WTC11 (cell line): ENCODE data around the gene STAT1.

ENCODE experiments used
- CBFB ChIP-seq: sonication (generic); formaldehyde crosslinking; IDR thresholded peaks from 2 replicates; pipeline ENCODE4 v1.8.1; 2022; ENCODE audit warnings: mild to moderate bottlenecking, low read depth, missing genetic modification reagents
- CREB1 ChIP-seq: sonication (generic); formaldehyde crosslinking; IDR thresholded peaks from 2 replicates; pipeline ENCODE4 v1.8.0; 2023; ENCODE audit warnings: mild to moderate bottlenecking, missing genetic modification reagents
- GABPB1 ChIP-seq: sonication (generic); formaldehyde crosslinking; IDR thresholded peaks from 2 replicates; pipeline ENCODE4 v1.8.1; 2023; ENCODE audit warnings: mild to moderate bottlenecking, missing genetic modification reagents
- JUN ChIP-seq: sonication (generic); formaldehyde crosslinking; IDR thresholded peaks from 2 replicates; pipeline ENCODE4 v1.8.0; 2023; ENCODE audit warnings: mild to moderate bottlenecking, missing genetic modification reagents
- MYBL2 ChIP-seq: sonication (generic); formaldehyde crosslinking; IDR thresholded peaks from 2 replicates; pipeline ENCODE4 v1.8.1; 2023; ENCODE audit warnings: mild to moderate bottlenecking, moderate library complexity, missing genetic modification reagents
- NR2C2 ChIP-seq: sonication (generic); formaldehyde crosslinking; IDR thresholded peaks from 2 replicates; pipeline ENCODE4 v1.8.0; 2022; ENCODE audit warnings: mild to moderate bottlenecking, missing genetic modification reagents
- RELA ChIP-seq: sonication (generic); formaldehyde crosslinking; IDR thresholded peaks from 2 replicates; pipeline ENCODE4 v1.8.1; 2022; ENCODE audit warnings: missing genetic modification reagents, mild to moderate bottlenecking, borderline replicate concordance
- SP1 ChIP-seq: sonication (generic); formaldehyde crosslinking; conservative IDR thresholded peaks from 2 replicates; pipeline ENCODE4 v1.8.1; 2022; ENCODE audit warnings: missing genetic modification reagents
- ZNF121 ChIP-seq: sonication (generic); formaldehyde crosslinking; IDR thresholded peaks from 2 replicates; pipeline ENCODE4 v1.8.0; 2023; ENCODE audit warnings: missing genetic modification reagents
- TF ChIP-seq, protein P1 (sequence below): fragments of 200-600 bp; IDR thresholded peaks from 2 replicates; pipeline ENCODE4 v1.8.0; 2022; ENCODE audit warnings: antibody characterized with exemption
- TF ChIP-seq, protein P2 (sequence below): sonication (generic); formaldehyde crosslinking; IDR thresholded peaks from 2 replicates; pipeline ENCODE4 v1.8.1; 2022; ENCODE audit warnings: low read depth, missing genetic modification reagents, borderline replicate concordance
- TF ChIP-seq, protein P3 (sequence below): fragments of 250-450 bp; sonication (Bioruptor Pico); IDR thresholded peaks from 2 replicates; pipeline ENCODE4 v1.9.0; 2021; ENCODE audit warnings: moderate library complexity, mild to moderate bottlenecking, inconsistent platforms, borderline replicate concordance

DNA sequence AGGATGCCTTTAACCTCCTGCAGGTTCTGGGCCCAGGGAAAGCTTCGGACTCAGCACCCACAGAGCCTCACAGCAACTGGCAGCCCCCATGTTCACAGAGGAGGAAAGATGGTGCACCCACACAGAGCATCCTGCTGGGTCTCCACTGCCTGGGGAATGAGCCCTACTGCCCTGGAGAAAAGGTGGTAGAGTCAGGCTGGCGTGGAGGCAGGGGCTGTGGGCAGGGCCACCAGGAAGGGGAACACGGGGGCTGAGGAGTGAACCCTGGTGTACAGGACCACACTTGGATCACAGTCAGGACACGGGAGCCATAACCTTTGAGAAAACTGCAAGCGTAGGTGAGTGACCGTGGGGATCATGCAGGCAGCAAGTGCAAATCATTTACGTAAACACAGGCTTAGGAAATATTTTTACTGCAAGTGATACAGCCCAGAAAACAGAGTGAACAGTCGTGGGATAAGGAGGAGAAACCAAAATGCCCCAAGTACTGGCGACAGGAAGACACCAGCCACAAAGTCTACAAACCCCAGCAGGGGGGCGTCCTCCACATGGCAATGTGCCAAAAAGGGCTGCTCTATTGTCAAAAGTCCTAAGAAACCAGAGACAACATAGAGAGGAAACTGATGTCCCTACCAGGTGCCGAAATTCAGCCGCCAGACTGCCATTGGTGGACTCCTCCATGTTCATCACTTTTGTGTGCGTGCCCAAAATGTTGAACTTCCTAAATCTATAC lies 27.6 kb downstream of the STAT1 start:
- TF ChIP-seq SP1, result no peak
- TF ChIP-seq, protein P1, sequence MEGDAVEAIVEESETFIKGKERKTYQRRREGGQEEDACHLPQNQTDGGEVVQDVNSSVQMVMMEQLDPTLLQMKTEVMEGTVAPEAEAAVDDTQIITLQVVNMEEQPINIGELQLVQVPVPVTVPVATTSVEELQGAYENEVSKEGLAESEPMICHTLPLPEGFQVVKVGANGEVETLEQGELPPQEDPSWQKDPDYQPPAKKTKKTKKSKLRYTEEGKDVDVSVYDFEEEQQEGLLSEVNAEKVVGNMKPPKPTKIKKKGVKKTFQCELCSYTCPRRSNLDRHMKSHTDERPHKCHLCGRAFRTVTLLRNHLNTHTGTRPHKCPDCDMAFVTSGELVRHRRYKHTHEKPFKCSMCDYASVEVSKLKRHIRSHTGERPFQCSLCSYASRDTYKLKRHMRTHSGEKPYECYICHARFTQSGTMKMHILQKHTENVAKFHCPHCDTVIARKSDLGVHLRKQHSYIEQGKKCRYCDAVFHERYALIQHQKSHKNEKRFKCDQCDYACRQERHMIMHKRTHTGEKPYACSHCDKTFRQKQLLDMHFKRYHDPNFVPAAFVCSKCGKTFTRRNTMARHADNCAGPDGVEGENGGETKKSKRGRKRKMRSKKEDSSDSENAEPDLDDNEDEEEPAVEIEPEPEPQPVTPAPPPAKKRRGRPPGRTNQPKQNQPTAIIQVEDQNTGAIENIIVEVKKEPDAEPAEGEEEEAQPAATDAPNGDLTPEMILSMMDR, result no peak
- TF ChIP-seq NR2C2, result no peak
- TF ChIP-seq JUN (CRISPR knock-in tag), result no peak
- TF ChIP-seq RELA (CRISPR knock-in tag), result no peak
- TF ChIP-seq, protein P2, sequence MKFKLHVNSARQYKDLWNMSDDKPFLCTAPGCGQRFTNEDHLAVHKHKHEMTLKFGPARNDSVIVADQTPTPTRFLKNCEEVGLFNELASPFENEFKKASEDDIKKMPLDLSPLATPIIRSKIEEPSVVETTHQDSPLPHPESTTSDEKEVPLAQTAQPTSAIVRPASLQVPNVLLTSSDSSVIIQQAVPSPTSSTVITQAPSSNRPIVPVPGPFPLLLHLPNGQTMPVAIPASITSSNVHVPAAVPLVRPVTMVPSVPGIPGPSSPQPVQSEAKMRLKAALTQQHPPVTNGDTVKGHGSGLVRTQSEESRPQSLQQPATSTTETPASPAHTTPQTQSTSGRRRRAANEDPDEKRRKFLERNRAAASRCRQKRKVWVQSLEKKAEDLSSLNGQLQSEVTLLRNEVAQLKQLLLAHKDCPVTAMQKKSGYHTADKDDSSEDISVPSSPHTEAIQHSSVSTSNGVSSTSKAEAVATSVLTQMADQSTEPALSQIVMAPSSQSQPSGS (CRISPR knock-in tag), result no peak
- TF ChIP-seq GABPB1, result no peak
- no peak for TF ChIP-seq ZNF121
- TF ChIP-seq CBFB (CRISPR knock-in tag), result no peak
- TF ChIP-seq, protein P3, sequence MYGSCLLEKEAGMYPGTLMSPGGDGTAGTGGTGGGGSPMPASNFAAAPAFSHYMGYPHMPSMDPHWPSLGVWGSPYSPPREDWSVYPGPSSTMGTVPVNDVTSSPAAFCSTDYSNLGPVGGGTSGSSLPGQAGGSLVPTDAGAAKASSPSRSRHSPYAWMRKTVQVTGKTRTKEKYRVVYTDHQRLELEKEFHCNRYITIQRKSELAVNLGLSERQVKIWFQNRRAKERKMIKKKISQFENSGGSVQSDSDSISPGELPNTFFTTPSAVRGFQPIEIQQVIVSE (CRISPR knock-in tag), result no peak
- no peak for TF ChIP-seq CREB1 (CRISPR knock-in tag)
- no peak for TF ChIP-seq MYBL2 (CRISPR knock-in tag)
